Endometrial microvascular endothelial cells (primary cell): ENCODE measurements around the gene KNDC1. TPM values are rescaled to one million over a fixed set of nuclear protein-coding genes. Genes with fewer than 3 reads are reported as not detected.
"Not testable (repeated sequence)": the region's sequence is repeated elsewhere in the genome, so short reads cannot be mapped to it uniquely, and the experiment has no call there.

Source experiments
- in situ Hi-C: cut with HindIII; loops from 2 replicates; pipeline ENCODE4 v1.10.0; 2017; ENCODE audit warnings: low sequenced_read_pairs, low pct_unique_long_range_greater_than_20kb; ENCODE audit errors: inconsistent ontology term
- total RNA-seq: library from RNA; depleted of rRNA; stranded (reverse); fragments of >200 nt; gene quantifications from one replicate; pipeline ENCODE4 v1.2.3, GENCODE V29; 2015; ENCODE audit errors: inconsistent ontology term

KNDC1 gene
- total RNA-seq, 1 donor from 2014 or later: not detected

GRCh38 chr10:133224756-133225372 is 64.8 kb downstream of the KNDC1 start:
- in situ Hi-C loops: no loop called here

GRCh38 chr10:133225707-133226191 is 65.7 kb downstream of the KNDC1 start:
- in situ Hi-C loops: no loop called here

- in situ Hi-C loops: no loop called here
Measured at GRCh38 chr10:133226251-133226808, 66.3 kb downstream of the KNDC1 start.

- in situ Hi-C loops: no loop called here
Measured at GRCh38 chr10:133227256-133227655, 67.2 kb downstream of the KNDC1 start.

GRCh38 chr10:133229265-133230043 is 69.4 kb downstream of the KNDC1 start:
- in situ Hi-C loops: no loop called here

GRCh38 chr10:133230044-133230361 is 70.0 kb downstream of the KNDC1 start, which contains the start of gene UTF1:
TSS of gene UTF1 (plus strand) at chr10:133230217. CDS start at chr10:133230289, 72 bp downstream.
- in situ Hi-C loops: no loop called here

- in situ Hi-C loops: no loop called here
Measured at GRCh38 chr10:133230387-133231195, 70.6 kb downstream of the KNDC1 start.

- in situ Hi-C loops: no loop called here
Measured at GRCh38 chr10:133231244-133231945, 71.4 kb downstream of the KNDC1 start.

GRCh38 chr10:133231946-133232574 is 72.0 kb downstream of the KNDC1 start:
- in situ Hi-C loops: no loop called here

- in situ Hi-C loops: not testable (repeated sequence)
Measured at GRCh38 chr10:133234796-133235195, 74.8 kb downstream of the KNDC1 start.

- in situ Hi-C loops: no loop called here
Measured at GRCh38 chr10:133235265-133235855, 75.3 kb downstream of the KNDC1 start.

GRCh38 chr10:133235932-133236331 is 75.9 kb downstream of the KNDC1 start:
- in situ Hi-C loops: no loop called here

GRCh38 chr10:133236401-133237240 is 76.6 kb downstream of the KNDC1 start:
- in situ Hi-C loops: no loop called here

- in situ Hi-C loops: no loop called here
Measured at GRCh38 chr10:133237241-133237587, 77.2 kb downstream of the KNDC1 start.

- in situ Hi-C loops: no loop called here
Measured at GRCh38 chr10:133237588-133238465, 77.8 kb downstream of the KNDC1 start, which contains the start of gene VENTX. TSS of gene VENTX (plus strand) at chr10:133237855. CDS start at chr10:133237915, 60 bp downstream.

- in situ Hi-C loops: no loop called here
Measured at GRCh38 chr10:133238466-133238804, 78.4 kb downstream of the KNDC1 start.
